Choroid plexus epithelial cell (primary cell): ENCODE measurements around the gene ITPR2.

Experiments
- DNase-seq: peaks from one replicate; pipeline ENCODE4 v3.0.0-alpha.2; 2010; ENCODE audit warnings: low read depth
- H3K4me3 ChIP-seq: 2 replicates; pipeline ENCODE4 v1.5.1; 2011; ENCODE audit warnings: low read depth, mild to moderate bottlenecking, control low read depth, low read length, moderate library complexity
- TF ChIP-seq, protein P1 (sequence below): conservative IDR thresholded peaks from 2 replicates; pipeline ENCODE4 v1.5.1; 2011; ENCODE audit warnings: low read depth, mild to moderate bottlenecking, control low read depth, inconsistent platforms, low read length, moderate library complexity

ITPR2 gene

DNA sequence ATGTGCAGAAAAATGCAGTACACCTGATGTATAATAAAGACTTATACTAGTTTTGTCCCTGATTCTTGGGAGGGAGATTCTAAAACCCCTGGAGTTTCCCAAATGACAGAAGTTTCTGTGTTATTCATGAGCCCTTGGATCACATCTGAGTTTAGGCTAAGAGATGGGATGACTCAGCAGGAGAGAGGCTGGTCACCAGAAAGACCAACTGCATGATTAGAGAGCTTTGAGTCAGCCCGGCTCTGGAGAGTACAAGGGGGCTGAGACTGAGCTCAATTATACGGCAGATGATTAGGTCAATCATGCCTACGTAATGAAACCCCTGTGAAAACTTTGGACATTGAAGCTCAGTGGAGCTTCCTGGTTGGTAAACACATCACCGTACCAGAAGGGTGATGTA lies 463.4 kb downstream of the ITPR2 start:
- DNase-seq: peak; percentile 77
- TF ChIP-seq, protein P1, sequence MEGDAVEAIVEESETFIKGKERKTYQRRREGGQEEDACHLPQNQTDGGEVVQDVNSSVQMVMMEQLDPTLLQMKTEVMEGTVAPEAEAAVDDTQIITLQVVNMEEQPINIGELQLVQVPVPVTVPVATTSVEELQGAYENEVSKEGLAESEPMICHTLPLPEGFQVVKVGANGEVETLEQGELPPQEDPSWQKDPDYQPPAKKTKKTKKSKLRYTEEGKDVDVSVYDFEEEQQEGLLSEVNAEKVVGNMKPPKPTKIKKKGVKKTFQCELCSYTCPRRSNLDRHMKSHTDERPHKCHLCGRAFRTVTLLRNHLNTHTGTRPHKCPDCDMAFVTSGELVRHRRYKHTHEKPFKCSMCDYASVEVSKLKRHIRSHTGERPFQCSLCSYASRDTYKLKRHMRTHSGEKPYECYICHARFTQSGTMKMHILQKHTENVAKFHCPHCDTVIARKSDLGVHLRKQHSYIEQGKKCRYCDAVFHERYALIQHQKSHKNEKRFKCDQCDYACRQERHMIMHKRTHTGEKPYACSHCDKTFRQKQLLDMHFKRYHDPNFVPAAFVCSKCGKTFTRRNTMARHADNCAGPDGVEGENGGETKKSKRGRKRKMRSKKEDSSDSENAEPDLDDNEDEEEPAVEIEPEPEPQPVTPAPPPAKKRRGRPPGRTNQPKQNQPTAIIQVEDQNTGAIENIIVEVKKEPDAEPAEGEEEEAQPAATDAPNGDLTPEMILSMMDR: no peak
- no peak overlapping the region for H3K4me3 ChIP-seq

DNA sequence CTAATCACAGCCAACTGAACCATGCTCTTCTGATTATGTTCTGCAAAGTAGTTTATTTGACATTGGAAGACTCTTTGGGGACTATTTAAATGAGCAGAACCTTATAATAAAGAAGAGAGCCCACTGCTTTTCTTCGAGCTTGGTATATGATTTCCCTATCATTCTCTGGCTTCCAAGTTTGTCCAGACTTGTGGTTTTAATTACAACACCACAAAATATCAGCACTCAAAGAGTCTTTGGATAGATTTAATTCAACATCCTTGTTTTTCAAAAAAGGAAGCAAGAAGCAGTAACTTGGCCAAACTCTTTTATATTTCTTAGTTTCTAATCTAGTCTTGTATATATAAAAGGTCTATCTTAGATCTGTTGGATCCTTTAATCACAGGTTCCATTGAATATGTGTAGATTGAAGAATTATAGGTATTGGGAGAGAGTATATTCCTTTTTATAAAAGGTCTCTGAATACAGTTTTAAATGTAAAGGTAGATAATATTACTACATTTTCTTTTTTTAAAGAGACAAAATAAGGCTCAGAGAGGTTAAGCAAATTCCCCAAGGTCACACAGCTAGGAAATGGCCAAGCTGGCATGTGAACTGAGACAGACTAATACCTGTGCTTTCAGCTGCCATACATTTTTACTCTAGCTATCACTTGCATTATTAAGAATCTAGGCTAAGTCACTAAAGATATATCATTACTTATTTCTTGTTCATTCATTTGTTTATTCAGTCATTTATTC lies 464.8 kb downstream of the ITPR2 start:
- TF ChIP-seq, protein P1: no peak
- no peak overlapping the region for H3K4me3 ChIP-seq
- DNase-seq: no peak

DNA sequence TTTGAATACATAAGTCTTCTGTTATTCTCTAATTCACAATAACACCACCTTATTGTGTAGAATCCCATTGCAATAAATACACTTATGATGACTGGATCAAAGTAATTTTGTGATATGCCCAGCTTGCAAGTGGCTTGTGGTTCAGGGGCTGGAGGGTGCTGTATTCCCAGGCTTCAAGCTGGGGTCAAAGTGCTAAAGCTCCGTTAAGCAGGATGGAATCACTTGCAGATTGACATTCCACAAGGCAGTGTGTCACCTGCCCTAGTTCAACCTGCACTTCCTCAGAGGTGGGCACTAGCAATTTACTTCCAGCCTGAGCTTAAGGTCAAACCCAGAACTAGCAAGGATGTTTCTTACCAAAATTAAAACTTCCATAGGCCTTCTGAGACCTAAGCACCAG lies 471.0 kb downstream of the ITPR2 start:
- TF ChIP-seq, protein P1: no peak
- DNase-seq: no peak
- H3K4me3 ChIP-seq: no peak overlapping the region

DNA sequence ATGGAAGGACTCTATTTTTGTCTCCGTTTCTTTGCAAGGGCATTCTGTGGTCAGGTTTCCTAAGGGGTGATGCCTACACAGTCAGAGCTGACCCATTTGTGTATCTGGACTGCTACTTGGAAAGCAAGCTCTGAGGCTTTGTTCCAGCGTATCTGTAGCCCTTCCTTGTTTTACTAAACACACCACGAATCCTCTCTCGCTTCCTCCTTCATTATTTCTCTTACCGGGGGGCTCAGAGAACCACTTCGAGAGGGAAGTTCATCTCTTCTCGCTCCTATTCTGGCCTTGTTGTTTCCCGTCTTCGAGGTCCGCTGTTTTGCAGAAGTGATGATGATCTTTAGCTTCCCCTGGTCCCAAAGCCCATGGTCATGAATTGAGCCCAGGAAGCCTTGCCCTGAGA lies 472.9 kb downstream of the ITPR2 start:
- no peak for DNase-seq

DNA sequence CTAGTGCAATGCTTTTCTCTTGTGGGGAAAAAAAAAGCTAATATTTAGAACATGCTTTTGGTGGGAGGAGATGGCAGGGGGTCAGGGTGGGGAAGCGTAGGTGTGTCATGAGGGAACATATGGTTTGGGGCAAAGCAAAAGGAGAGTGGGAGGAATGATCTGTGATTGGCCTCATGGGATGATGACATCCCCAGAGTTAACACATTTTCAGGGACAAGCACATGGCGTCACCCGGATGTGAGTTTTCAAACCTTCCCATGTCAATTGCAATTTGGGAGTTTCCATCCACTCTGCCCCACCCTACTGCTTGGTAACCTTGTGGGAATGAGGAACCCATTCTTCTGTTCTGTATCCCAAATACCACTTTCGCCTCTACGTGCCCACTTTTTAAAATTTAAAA lies 473.4 kb downstream of the ITPR2 start:
- H3K4me3 ChIP-seq: no peak overlapping the region
- DNase-seq: no peak
- TF ChIP-seq, protein P1: no peak

More for the DNA sequence above, 472.9 kb downstream of the ITPR2 start:
- H3K4me3 ChIP-seq: no peak overlapping the region
- TF ChIP-seq, protein P1: no peak

DNA sequence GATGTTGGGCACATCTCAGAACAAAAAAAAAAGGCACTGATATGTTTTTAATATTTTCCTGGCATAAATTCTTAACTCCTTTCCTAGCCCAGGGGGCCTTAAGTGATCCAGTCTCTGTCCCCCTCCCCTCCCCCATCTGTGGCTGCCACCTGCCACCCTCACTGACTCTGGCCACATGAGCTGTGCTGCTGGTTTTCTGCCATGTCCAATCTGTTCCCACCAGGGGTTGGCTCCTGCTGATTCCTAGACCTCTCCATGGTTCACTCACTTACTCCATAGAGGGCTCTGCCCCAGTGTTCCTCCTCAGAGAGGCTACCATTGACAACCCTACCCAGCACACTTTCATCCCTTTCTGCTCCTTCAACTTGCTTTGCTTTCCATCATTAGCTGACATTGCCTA lies 474.3 kb downstream of the ITPR2 start:
- DNase-seq: no peak
- TF ChIP-seq, protein P1: no peak
- H3K4me3 ChIP-seq: no peak overlapping the region

DNA sequence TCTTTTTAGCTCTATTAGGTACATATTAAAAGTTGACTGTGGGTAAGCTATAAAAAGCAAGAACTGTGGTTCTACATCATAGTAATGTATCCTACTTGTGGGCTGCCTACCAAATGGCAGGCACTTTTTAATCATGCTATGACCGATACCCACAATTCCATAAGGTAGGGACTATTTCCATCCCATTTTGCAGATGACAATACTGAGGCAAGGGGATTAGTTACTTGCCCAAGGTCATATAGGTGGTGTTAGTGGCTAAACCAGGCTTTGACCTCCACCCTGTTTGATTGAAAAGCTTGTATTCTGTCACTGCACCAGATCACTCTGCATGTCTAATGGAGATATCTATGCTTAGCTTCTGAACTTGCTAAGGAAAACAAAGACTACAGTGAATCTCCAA lies 485.7 kb downstream of the ITPR2 start:
- H3K4me3 ChIP-seq: no peak overlapping the region
- TF ChIP-seq, protein P1: no peak
- DNase-seq: no peak
